Stomach (tissue), 9 donors: ENCODE measurements around the gene NLRC3. TPM values are rescaled to one million over a fixed set of nuclear protein-coding genes. Genes with fewer than 3 reads are reported as not detected.

ENCODE experiments used
- DNase-seq, 2 donors: peaks; one replicate each; pipeline versions ENCODE4 v3.0.0 to v3.0.0-alpha.2; 2013 to 2019
- H3K27ac ChIP-seq, 5 donors: fragments of 200-600 bp in 4 of 5; sonication (generic) in 4 of 5; one replicate each; pipeline ENCODE4 v1.5.1; 2013 to 2019; ENCODE audit warnings: mild to moderate bottlenecking in 1 of 5, moderate library complexity in 1 of 5
- H3K27me3 ChIP-seq, 3 donors: fragments of 200-600 bp; sonication (generic); one replicate each; pipeline ENCODE4 v1.5.1; 2017 to 2019; ENCODE audit warnings: mixed run types in 1 of 3
- H3K36me3 ChIP-seq, 4 donors: fragments of 200-600 bp; sonication (generic); 1 replicate in 3 of 4; 2 replicates in 1 of 4; pipeline ENCODE4 v1.5.1; 2016 to 2019
- H3K4me1 ChIP-seq, 4 donors: fragments of 200-600 bp; sonication (generic); one replicate each; pipeline ENCODE4 v1.5.1; 2016 to 2019
- H3K4me3 ChIP-seq, 4 donors: fragments of 200-600 bp; sonication (generic) in 3 of 4; one replicate each; pipeline ENCODE4 v1.5.1; 2016 to 2019; ENCODE audit warnings: mild to moderate bottlenecking in 1 of 4
- H3K9me3 ChIP-seq, 4 donors: fragments of 200-600 bp; sonication (generic); one replicate each; pipeline ENCODE4 v1.5.1; 2016 to 2019
- CTCF ChIP-seq, 7 experiments: fragments of 450-650 bp in 4 of 7; fragments of 200-600 bp in 3 of 7; sonication (generic) in 3 of 7; IDR thresholded peaks; one replicate each; pipeline ENCODE4 v1.5.1; 2016 to 2019; ENCODE audit warnings: antibody characterized with exemption in 7 of 7, control low read depth in 2 of 7, mild to moderate bottlenecking in 1 of 7
- EP300 ChIP-seq: sonication (generic); formaldehyde crosslinking; IDR thresholded peaks from one replicate; pipeline ENCODE4 v1.6.1; 2017; ENCODE audit warnings: antibody characterized with exemption
- POLR2A ChIP-seq, 4 donors: fragments of 450-650 bp; IDR thresholded peaks; one replicate each; pipeline ENCODE4 v1.6.1; 2016; ENCODE audit warnings: antibody characterized with exemption in 4 of 4, control low read depth in 2 of 4, mild to moderate bottlenecking in 1 of 4, moderate library complexity in 1 of 4
- POLR2AphosphoS5 ChIP-seq, 3 donors: sonication (generic); formaldehyde crosslinking; IDR thresholded peaks; one replicate each; pipeline ENCODE4 v1.6.1; 2016; ENCODE audit warnings: antibody characterized with exemption in 3 of 3
- WGBS, 5 donors: extraction: QIAGEN DNeasy Blood & Tissue Kit in 3 of 5; methylation state at CpG; one replicate each; pipeline versions ENCODE4 v1.1.5 to v1.1.7; 2013 to 2018; 5-methylcytosine and 5-hydroxymethylcytosine counted together
- intact Hi-C: fragments of 100-400 bp; cut with DNase I; formaldehyde crosslinking; loops from one replicate; pipeline ENCODE4 v1.15.1; 2023; ENCODE audit warnings: low total_unique reads
- polyA plus RNA-seq, 3 donors: library from polyadenylated mRNA; stranded (reverse); fragments of 200-250 nt; gene quantifications; one replicate each; pipeline ENCODE4 v1.2.3, GENCODE V29; 2013
- total RNA-seq, 5 donors: library from RNA; depleted of rRNA; stranded (reverse); fragments of >200 nt; gene quantifications; one replicate each; pipeline versions ENCODE4 v1.1.0 to v1.2.3, GENCODE V29; 2014 to 2016
- donor health status: healthy with polysubstance abuse.
- donor health status: Bipolar disorder and iron deficiency.
- donor health status: healthy.

NLRC3 gene
- total and polyA plus RNA-seq, 8 donors = 0.45 to 17.0 (median 1.7) TPM; not detected in 1

DNA sequence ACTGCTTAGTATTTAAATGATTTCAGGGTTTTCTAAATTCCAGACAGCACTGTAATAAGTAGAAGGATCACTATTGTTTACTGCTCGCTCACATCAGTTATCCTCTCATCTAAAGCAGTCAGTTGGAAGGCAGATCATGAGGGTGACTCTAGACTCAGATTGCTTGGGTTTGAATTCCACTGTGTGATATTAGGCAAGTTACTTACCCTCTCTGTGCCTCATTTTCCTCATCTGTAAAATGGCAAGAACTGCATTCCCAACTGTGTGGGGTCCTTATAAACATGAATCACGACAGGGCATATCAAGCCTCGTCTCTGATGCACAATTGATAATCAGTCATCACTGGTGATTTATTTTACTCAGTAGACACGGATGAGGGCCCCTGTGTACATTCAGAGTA lies 61.3 kb downstream of the NLRC3 start:
- 94 to 97% (median 95%) methylated on average over 4 of the region's 4 CpGs for WGBS, 5 donors

GRCh38 chr16:3514621-3515020 lies 62.6 kb downstream of the NLRC3 start:
- Histone ChIP-seq H3K36me3 (peaks cover 47 to 100% (median 100%) of the 10 kb centered on the region in 4 donors), H3K27me3 (no peaks in the 10 kb centered on the region), H3K9me3 (no peaks in the 10 kb centered on the region), H3K4me1 (no peaks in the 10 kb centered on the region), H3K27ac (no peak overlapping the region), H3K4me3 (no peak overlapping the region)
- no peak for DNase-seq
- intact Hi-C loops = no loop called here
- WGBS, 5 donors = 89 to 97% (median 96%) methylated on average over 4 of the region's 4 CpGs
- TF ChIP-seq CTCF (IDR thresholded peaks at IDR 0.05) = no peak
- no peak for TF ChIP-seq POLR2A (IDR thresholded peaks at IDR 0.05)
- TF ChIP-seq POLR2AphosphoS5 (IDR thresholded peaks at IDR 0.05) = no peak
- TF ChIP-seq EP300 = no peak

More for the DNA sequence above, 61.3 kb downstream of the NLRC3 start:
- H3K4me1 ChIP-seq = no peaks in the 10 kb centered on the region
- no peak overlapping the region for H3K4me3 ChIP-seq
- no peaks in the 10 kb centered on the region for H3K27me3 ChIP-seq
- no peaks in the 10 kb centered on the region for H3K9me3 ChIP-seq
- H3K36me3 ChIP-seq = peaks cover 41 to 100% (median 100%) of the 10 kb centered on the region in 4 donors
- TF ChIP-seq POLR2AphosphoS5 (IDR thresholded peaks at IDR 0.05) = no peak
- TF ChIP-seq EP300 = no peak
- no peak for TF ChIP-seq CTCF (IDR thresholded peaks at IDR 0.05)
- no peak for TF ChIP-seq POLR2A (IDR thresholded peaks at IDR 0.05)
- DNase-seq = no peak
- H3K27ac ChIP-seq = no peak overlapping the region
- intact Hi-C loops = no loop called here

GRCh38 chr16:3513892-3514583 lies 63.2 kb downstream of the NLRC3 start:
- Histone ChIP-seq H3K4me3 (no peak overlapping the region), H3K36me3 (peaks cover 47 to 100% (median 100%) of the 10 kb centered on the region in 4 donors), H3K4me1 (no peaks in the 10 kb centered on the region), H3K9me3 (no peaks in the 10 kb centered on the region), H3K27ac (no peak overlapping the region), H3K27me3 (no peaks in the 10 kb centered on the region)
- WGBS, 5 donors = 65 to 75% (median 73%) methylated on average over 7 of the region's 7 CpGs
- no peak for DNase-seq
- TF ChIP-seq POLR2AphosphoS5 (IDR thresholded peaks at IDR 0.05) = no peak
- TF ChIP-seq POLR2A (IDR thresholded peaks at IDR 0.05) = no peak
- TF ChIP-seq CTCF (IDR thresholded peaks at IDR 0.05) = no peak
- TF ChIP-seq EP300 = no peak
- intact Hi-C loops = no loop called here

DNA sequence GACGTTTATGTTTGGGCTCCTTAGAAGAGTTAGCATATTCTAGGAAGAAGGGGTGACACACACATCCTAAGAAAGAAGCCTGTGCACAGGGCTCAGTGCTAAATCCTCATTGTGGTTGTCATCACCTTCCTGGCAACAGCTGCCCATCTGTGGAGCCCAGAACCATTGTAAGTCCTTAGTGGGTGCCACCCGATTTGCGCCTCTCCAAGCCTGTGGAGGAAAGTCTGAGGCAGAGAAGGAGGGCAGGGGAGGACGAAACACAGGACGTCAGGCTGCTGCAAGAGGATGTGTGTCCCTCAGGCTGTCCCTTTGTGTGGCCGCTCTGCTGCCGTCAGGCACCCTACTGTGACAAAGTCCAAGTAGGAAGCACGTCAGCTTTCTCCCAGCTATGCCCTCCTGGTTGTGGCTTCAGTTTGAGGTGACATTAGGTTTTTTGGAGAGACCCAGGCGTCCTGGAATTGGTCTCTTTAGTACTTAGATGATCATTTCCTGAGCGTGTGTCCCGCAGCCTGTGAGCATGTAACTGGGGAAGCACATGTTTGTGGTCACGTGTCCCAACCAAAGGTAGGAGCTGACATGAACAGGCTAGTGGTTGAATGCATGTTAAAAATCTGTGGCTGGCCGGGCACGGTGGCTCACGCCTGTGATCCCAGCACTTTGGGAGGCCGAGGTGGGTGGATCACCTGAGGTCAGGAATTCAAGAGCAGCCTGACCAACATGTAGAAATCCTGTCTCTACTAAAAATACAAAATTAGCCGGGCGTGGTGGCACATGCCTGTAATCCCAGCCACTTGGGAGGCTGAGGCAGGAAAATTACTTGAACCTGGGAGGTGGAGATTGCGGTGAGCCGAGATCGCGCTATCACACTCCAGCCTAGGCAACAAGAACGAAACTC lies 65.7 kb downstream of the NLRC3 start:
- 93 to 97% (median 94%) methylated on average over 23 of the region's 23 CpGs for WGBS, 5 donors
- Histone ChIP-seq H3K27me3 (no peaks in the 10 kb centered on the region), H3K4me1 (no peaks in the 10 kb centered on the region), H3K4me3 (no peak overlapping the region), H3K36me3 (peaks cover 39 to 100% (median 100%) of the 10 kb centered on the region in 4 donors), H3K27ac (no peak overlapping the region), H3K9me3 (no peaks in the 10 kb centered on the region)
- intact Hi-C loops = no loop called here
- TF ChIP-seq POLR2A (IDR thresholded peaks at IDR 0.05) (no peak), POLR2AphosphoS5 (IDR thresholded peaks at IDR 0.05) (no peak), EP300 (no peak), CTCF (IDR thresholded peaks at IDR 0.05) (no peak)
- no peak for DNase-seq
